HFF-Myc (cell line): Measurements from ENCODE around the gene UBA1.

Source experiments
- DNase-seq: peaks from one replicate; pipeline ENCODE4 v3.0.0-alpha.2; 2011; ENCODE audit warnings: low read depth; ENCODE audit errors: extremely low read depth
- H3K4me3 ChIP-seq: replicated peaks from 2 replicates; pipeline ENCODE4 v1.5.1; 2011; ENCODE audit warnings: low read depth, mild to moderate bottlenecking, control low read depth, low read length
- CTCF ChIP-seq: IDR thresholded peaks from 2 replicates; pipeline ENCODE4 v1.5.1; 2012; ENCODE audit warnings: mild to moderate bottlenecking, low read depth, low read length, control low read depth; ENCODE audit errors: missing control alignments

The UBA1 gene

GRCh38 chrX:47187106-47187677 is 6.4 kb upstream of the UBA1 start:
- no peak for TF ChIP-seq CTCF
- H3K4me3 ChIP-seq: no peak overlapping the region
- no peak for DNase-seq

DNA sequence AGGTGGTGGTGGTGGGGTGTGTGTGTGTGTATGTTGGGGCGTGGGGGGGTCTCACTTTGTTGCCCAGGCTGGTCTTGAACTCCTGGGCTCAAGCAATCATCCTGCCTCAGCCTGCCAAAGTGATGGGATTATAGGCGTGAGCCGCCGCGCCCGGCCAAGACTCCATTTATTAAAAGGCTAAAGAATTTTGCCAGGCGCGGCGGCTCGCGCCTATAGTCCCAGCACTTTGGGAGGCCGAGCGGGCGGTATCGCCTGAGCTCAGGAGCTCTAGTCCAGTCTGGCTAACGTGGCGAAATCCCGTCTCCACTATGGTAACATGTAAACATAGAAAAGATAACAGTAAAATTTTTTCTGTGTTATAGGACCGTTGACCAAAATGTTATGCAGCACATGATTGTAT is 3.7 kb upstream of the UBA1 start:
- TF ChIP-seq CTCF: no peak
- no peak for DNase-seq
- H3K4me3 ChIP-seq: no peak overlapping the region

GRCh38 chrX:47190445-47191269 is 3.0 kb upstream of the UBA1 start:
- peak; percentile 80 for DNase-seq
- TF ChIP-seq CTCF: no peak
- peak overlapping the region; percentile 72 for H3K4me3 ChIP-seq

DNA sequence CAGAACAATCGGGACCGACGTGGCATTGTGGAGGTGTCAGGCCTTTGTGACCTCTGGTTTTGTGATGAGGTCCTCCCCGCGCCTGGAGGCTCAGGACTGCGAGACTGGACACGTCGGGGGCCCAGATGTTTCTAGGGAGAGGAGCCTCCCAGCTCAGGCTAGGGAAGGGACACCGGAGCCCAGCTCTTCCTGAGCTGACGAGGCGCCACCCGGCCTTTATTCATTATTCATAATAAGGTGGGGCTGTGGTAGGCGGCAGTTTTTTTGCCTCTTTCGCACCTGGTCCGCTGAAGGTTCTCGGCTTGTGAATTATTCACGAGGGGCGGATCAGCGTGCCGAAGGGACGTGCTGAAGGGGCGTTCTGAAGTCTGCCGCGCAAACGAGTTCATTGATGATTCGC is 2.3 kb upstream of the UBA1 start:
- no peak for DNase-seq
- peak overlapping the region; percentile 72 for H3K4me3 ChIP-seq

GRCh38 chrX:47191806-47192401 is 1.7 kb upstream of the UBA1 start:
- DNase-seq: no peak
- TF ChIP-seq CTCF: no peak
- H3K4me3 ChIP-seq: peak overlapping the region; percentile 72

More for the DNA sequence above, 2.3 kb upstream of the UBA1 start:
- TF ChIP-seq CTCF: no peak

GRCh38 chrX:47194194-47194787 is 662 bp downstream of the UBA1 start:
- peak overlapping the region; percentile 67 for H3K4me3 ChIP-seq
- TF ChIP-seq CTCF: no peak
- no peak for DNase-seq
